ENCODE data around the gene ODF2.

ODF2 gene

GRCh38 chr9:128540634-128541360, 85.0 kb downstream of the ODF2 start:
- no peak for DNase-seq

- DNase-seq, result no peak
Observed at GRCh38 chr9:128546504-128546903, 90.7 kb downstream of the ODF2 start.

GRCh38 chr9:128548876-128549275, 93.1 kb downstream of the ODF2 start:
- DNase-seq, result no peak

GRCh38 chr9:128550226-128550625, 94.4 kb downstream of the ODF2 start:
- no peak for DNase-seq
